HCT116 (cell line): ENCODE results near the gene NBL1.

Experiments used
- CTCF ChIP-seq, 3 experiments: fragments of 200-600 bp in 1 of 3; sonication (generic) in 1 of 3; IDR thresholded peaks in 2 of 3; conservative IDR thresholded peaks in 1 of 3; 2 replicates each; pipeline ENCODE4 v1.5.1; 2012 to 2017; ENCODE audit warnings: low read depth in 2 of 3, low read length in 2 of 3, antibody characterized with exemption in 1 of 3, borderline replicate concordance in 1 of 3, control low read depth in 1 of 3, mild to moderate bottlenecking in 1 of 3, mixed read lengths in 1 of 3, mixed run types in 1 of 3, moderate library complexity in 1 of 3; ENCODE audit not compliant: insufficient read depth in 1 of 3
- EZH2 ChIP-seq: fragments of 200-600 bp; sonication (generic); IDR thresholded peaks from 2 replicates; pipeline ENCODE4 v1.6.1; 2017; ENCODE audit warnings: antibody characterized with exemption, mixed run types
- JUND ChIP-seq: IDR thresholded peaks from 2 replicates; pipeline ENCODE4 v1.6.1; 2012
- POLR2AphosphoS5 ChIP-seq: IDR thresholded peaks from 2 replicates; pipeline ENCODE4 v1.6.1; 2011; ENCODE audit warnings: mild to moderate bottlenecking, low read depth, low read length, moderate library complexity
- YY1 ChIP-seq: IDR thresholded peaks from 2 replicates; pipeline ENCODE4 v1.6.1; 2011; ENCODE audit warnings: low read length, low read depth, moderate library complexity, mild to moderate bottlenecking; ENCODE audit not compliant: insufficient replicate concordance; ENCODE audit errors: extremely low read depth
- ZBTB33 ChIP-seq: IDR thresholded peaks from 2 replicates; pipeline ENCODE4 v1.6.1; 2011; ENCODE audit warnings: mild to moderate bottlenecking, low read length, moderate library complexity; ENCODE audit not compliant: insufficient replicate concordance; ENCODE audit errors: extremely low read depth

GRCh38 chr1:19684677-19685076 is 40.6 kb downstream of the NBL1 start:
- TF ChIP-seq YY1: no peak
- TF ChIP-seq JUND: no peak
- TF ChIP-seq EZH2: no peak
- no peak for TF ChIP-seq CTCF (IDR thresholded peaks at IDR 0.05 in 2 of 3, conservative IDR thresholded peaks at IDR 0.05 in 1 of 3; ENCODE audit: borderline replicate concordance in 1 of 3, insufficient read depth in 1 of 3, low read depth in 2 of 3, low read length in 2 of 3)
- TF ChIP-seq ZBTB33: no peak
- no peak for TF ChIP-seq POLR2AphosphoS5
